Right atrium auricular region (tissue), 2 donors: Measurements from ENCODE around the gene AUNIP. TPM values are rescaled to one million over a fixed set of nuclear protein-coding genes. Genes with fewer than 3 reads are reported as not detected.

Experiments used
- DNase-seq: peaks from one replicate; pipeline ENCODE4 v3.0.0-alpha.2; 2019; ENCODE audit warnings: low spot score
- H3K27ac ChIP-seq, 2 donors: fragments of 200-600 bp; sonication (generic); 1 replicate in 1 of 2; 2 replicates in 1 of 2; pipeline ENCODE4 v1.5.1; 2016 to 2019
- H3K27me3 ChIP-seq, 2 donors: fragments of 200-600 bp; sonication (generic); one replicate each; pipeline versions ENCODE4 v1.5.1 to v1.6.0; 2017 to 2019
- H3K36me3 ChIP-seq: fragments of 200-600 bp; sonication (generic); one replicate; pipeline ENCODE4 v1.5.1; 2016
- H3K4me1 ChIP-seq, 2 donors: fragments of 200-600 bp; sonication (generic); one replicate each; pipeline versions ENCODE4 v1.5.1 to v1.6.0; 2017 to 2019
- H3K4me3 ChIP-seq, 2 donors: fragments of 200-600 bp; sonication (generic); 1 replicate in 1 of 2; 2 replicates in 1 of 2; pipeline ENCODE4 v1.5.1; 2017 to 2019; ENCODE audit warnings: mild to moderate bottlenecking in 1 of 2, moderate library complexity in 1 of 2
- H3K9me3 ChIP-seq, 2 donors: fragments of 200-600 bp; sonication (generic); one replicate each; pipeline ENCODE4 v1.5.1; 2019
- CTCF ChIP-seq, 2 donors: fragments of 200-600 bp; sonication (generic); IDR thresholded peaks; one replicate each; pipeline ENCODE4 v1.5.1; 2019; ENCODE audit warnings: antibody characterized with exemption in 2 of 2
- microRNA-seq, 2 donors: library from miRNA; unstranded; fragments of <30 nt; microRNA quantifications; one replicate each; pipeline ENCODE4, GENCODE V29; 2016 to 2017; ENCODE audit warnings: borderline number of aligned reads in 2 of 2, borderline replicate concordance in 1 of 2
- total RNA-seq, 2 donors: library from RNA; depleted of rRNA; stranded (reverse); fragments of >200 nt; gene quantifications; one replicate each; pipeline ENCODE4 v1.1.0, GENCODE V29; 2016

AUNIP gene
- total RNA-seq, 2 donors from 2014 or later = not detected

DNA sequence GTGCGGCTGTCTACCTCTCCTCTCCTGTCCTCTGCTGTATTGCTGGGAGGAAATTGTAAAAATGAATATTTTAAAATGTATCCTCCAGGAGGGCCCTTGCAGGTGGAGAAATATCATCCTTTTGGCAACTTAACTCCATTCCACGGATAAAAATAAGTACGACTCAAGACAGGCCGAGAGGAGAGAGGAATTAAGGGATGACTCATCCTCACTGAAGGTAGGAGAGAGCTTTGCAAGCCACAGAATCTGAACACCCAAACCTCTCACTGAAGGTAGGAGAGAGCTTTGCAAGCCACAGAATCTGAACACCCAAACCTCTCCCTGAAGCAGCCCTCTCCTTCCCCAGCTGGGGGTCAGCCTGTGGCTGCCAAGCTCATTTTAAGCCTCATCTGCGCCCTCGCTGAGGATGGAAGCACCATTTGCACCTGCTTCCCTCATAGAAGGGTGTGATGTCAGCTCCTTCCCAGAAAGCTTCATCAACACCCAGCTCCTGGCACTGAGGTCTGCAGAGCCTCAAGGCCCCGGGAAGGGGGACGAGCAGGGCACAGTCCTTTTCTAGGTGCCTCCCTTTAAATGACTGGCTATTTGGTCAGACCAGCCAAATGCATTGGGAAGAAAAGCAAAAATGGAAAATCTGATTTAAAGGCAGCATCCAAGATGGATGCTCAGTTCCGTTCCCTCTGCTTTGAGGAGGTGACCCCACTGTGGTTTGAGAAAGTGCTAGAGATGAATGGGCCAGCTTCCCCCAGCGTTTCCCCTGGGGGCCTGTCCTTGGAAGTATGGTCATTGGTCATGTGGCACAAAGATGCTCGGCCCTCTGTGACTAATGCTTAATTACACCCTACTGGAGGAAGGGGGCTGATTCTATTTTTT, 72.1 kb downstream of the AUNIP start:
- Histone ChIP-seq H3K9me3 (no peaks in the 10 kb centered on the region), H3K27ac (no peak overlapping the region), H3K4me3 (no peak overlapping the region), H3K36me3 (no peaks in the 10 kb centered on the region), H3K27me3 (no peaks in the 10 kb centered on the region), H3K4me1 (peaks cover 0 to 37% of the 10 kb centered on the region in 2 donors)
- TF ChIP-seq CTCF (IDR thresholded peaks at IDR 0.05) = no peak
- no peak for DNase-seq

GRCh38 chr1:25785333-25786067, 73.8 kb downstream of the AUNIP start:
- no peak for TF ChIP-seq CTCF (IDR thresholded peaks at IDR 0.05)
- no peaks in the 10 kb centered on the region for H3K36me3 ChIP-seq
- H3K27me3 ChIP-seq = no peaks in the 10 kb centered on the region
- no peak overlapping the region for H3K4me3 ChIP-seq
- peaks cover 0 to 37% of the 10 kb centered on the region in 2 donors for H3K4me1 ChIP-seq
- H3K9me3 ChIP-seq = no peaks in the 10 kb centered on the region
- DNase-seq = no peak
- no peak overlapping the region for H3K27ac ChIP-seq

GRCh38 chr1:25784575-25785051, 74.6 kb downstream of the AUNIP start:
- H3K4me1 ChIP-seq = peaks cover 0 to 37% of the 10 kb centered on the region in 2 donors
- no peaks in the 10 kb centered on the region for H3K27me3 ChIP-seq
- H3K27ac ChIP-seq = peak overlapping the region in 1 of 2 donors; percentile 19
- no peak for TF ChIP-seq CTCF (IDR thresholded peaks at IDR 0.05)
- no peaks in the 10 kb centered on the region for H3K9me3 ChIP-seq
- DNase-seq = no peak
- H3K36me3 ChIP-seq = no peaks in the 10 kb centered on the region
- no peak overlapping the region for H3K4me3 ChIP-seq

Small RNAs within 50 kb of the gene (microRNA-seq; reads per million reads assigned to microRNA genes)
- 0 to 0.71 reads per million in 2 donors for gene MIR3917

Other genes starting within 250 kb of the AUNIP start
- 10 to 100 TPM in 1 of 2 donors, 1 to 10 TPM in 1; 9.4 to 13.6 TPM for gene MAN1C1, start 242.7 kb downstream of the AUNIP start, total RNA-seq
- 10 to 100 TPM; 31.7 to 34.2 TPM for gene SELENON, start 59.3 kb downstream of the AUNIP start, total RNA-seq
- 100 to 1,000 TPM; 154 to 303 TPM for gene MTFR1L, start 39.5 kb downstream of the AUNIP start, total RNA-seq
- 1 to 10 TPM in 1 of 2 donors, under 1 TPM in 1; 0.85 to 2.9 TPM for gene PAQR7, start 16.3 kb upstream of the AUNIP start, total RNA-seq
- gene STMN1, start 47.0 kb upstream of the AUNIP start, total RNA-seq = 10 to 100 TPM; 13.4 to 21.0 TPM
- 1 to 10 TPM; 4.3 to 5.5 TPM for gene PAFAH2, start 138.6 kb upstream of the AUNIP start, total RNA-seq
- gene EXTL1, start 162.3 kb upstream of the AUNIP start, total RNA-seq = 1 to 10 TPM in 1 of 2 donors, under 1 TPM in 1; 0.79 to 1.4 TPM
- under 1 TPM; 0.22 to 0.63 TPM for gene SLC30A2, start 186.7 kb upstream of the AUNIP start, total RNA-seq
- gene TRIM63, start 208.2 kb upstream of the AUNIP start, total RNA-seq = 100 to 1,000 TPM; 118 to 151 TPM